Endodermal cell (in vitro differentiated cells): ENCODE results near the gene RTP4. TPM values are rescaled to one million over a fixed set of nuclear protein-coding genes. Genes with fewer than 3 reads are reported as not detected.

Experiments
- DNase-seq: peaks from one replicate; pipeline ENCODE4 v3.0.0-alpha.2; 2017
- H3K27ac ChIP-seq: 2 replicates; pipeline ENCODE4 v1.5.1; 2013; ENCODE audit warnings: mild to moderate bottlenecking, low read depth, low read length, moderate library complexity
- H3K27me3 ChIP-seq: 2 replicates; pipeline ENCODE4 v1.6.1; 2013; ENCODE audit warnings: mild to moderate bottlenecking, low read length, moderate library complexity; ENCODE audit not compliant: insufficient read depth, control insufficient read depth, poor library complexity, severe bottlenecking
- H3K36me3 ChIP-seq: 2 replicates; pipeline ENCODE4 v1.7.0; 2013; ENCODE audit warnings: mild to moderate bottlenecking, low read length, moderate library complexity; ENCODE audit not compliant: control insufficient read depth, insufficient read depth
- H3K4me1 ChIP-seq: one replicate; pipeline ENCODE4 v1.7.0; 2013; ENCODE audit warnings: low read length; ENCODE audit not compliant: control insufficient read depth, insufficient read depth
- H3K4me3 ChIP-seq: 2 replicates; pipeline ENCODE4 v1.5.1; 2013; ENCODE audit warnings: mild to moderate bottlenecking, low read length, moderate library complexity
- H3K9ac ChIP-seq: 2 replicates; pipeline ENCODE4 v1.6.1; 2013; ENCODE audit warnings: mild to moderate bottlenecking, low read length, moderate library complexity; ENCODE audit not compliant: poor library complexity, severe bottlenecking; ENCODE audit errors: extremely low read depth
- H3K9me3 ChIP-seq: 2 replicates; pipeline ENCODE4 v1.6.1; 2013; ENCODE audit warnings: mild to moderate bottlenecking, low read length, moderate library complexity; ENCODE audit not compliant: control insufficient read depth
- H3K27ac Mint-ChIP-seq: 2 replicates; pipeline ENCODE4 v1.8.0; 2020; ENCODE audit warnings: mixed read lengths
- H3K27me3 Mint-ChIP-seq: 2 replicates; pipeline ENCODE4 v1.8.0; 2021; ENCODE audit warnings: mild to moderate bottlenecking, mixed read lengths; ENCODE audit not compliant: insufficient read depth
- H3K36me3 Mint-ChIP-seq: 2 replicates; pipeline ENCODE4 v1.8.0; 2020; ENCODE audit warnings: low read depth, mixed read lengths
- H3K4me1 Mint-ChIP-seq: 2 replicates; pipeline ENCODE4 v1.8.0; 2020; ENCODE audit warnings: mixed read lengths
- H3K4me3 Mint-ChIP-seq: 2 replicates; pipeline ENCODE4 v1.8.0; 2020; ENCODE audit warnings: mild to moderate bottlenecking, moderate library complexity, mixed read lengths
- H3K9me3 Mint-ChIP-seq: 2 replicates; pipeline ENCODE4 v1.8.0; 2020; ENCODE audit warnings: mild to moderate bottlenecking, mixed read lengths
- WGBS, 2 experiments: methylation state at CpG; one replicate each; pipeline versions ENCODE4 v1.1.5 to v1.1.7; 2013; ENCODE audit warnings: missing lambda C conversion rate in 2 of 2, mixed read lengths in 1 of 2; ENCODE audit not compliant: insufficient coverage in 1 of 2, insufficient read length in 1 of 2; 5-methylcytosine and 5-hydroxymethylcytosine counted together
- total RNA-seq, 2 donors: library from RNA; stranded (reverse); fragmentation: NEBNext Ultra II Directional in 1 of 2; extraction: Animal tissue kit (Norgen Biotek cat#: 25700) in 1 of 2; gene quantifications; 2 replicates in 1 of 2; 3 replicates in 1 of 2; pipeline ENCODE4 v1.2.1, GENCODE V29; 2021
- TF ChIP-seq, protein P1 (sequence below): fragments of 200-600 bp; sonication (generic); conservative IDR thresholded peaks from 2 replicates; pipeline ENCODE4 v1.5.0; 2021; ENCODE audit warnings: antibody characterized with exemption, mild to moderate bottlenecking

Gene RTP4
- total RNA-seq, 2 donors from 2014 or later: not detected

DNA sequence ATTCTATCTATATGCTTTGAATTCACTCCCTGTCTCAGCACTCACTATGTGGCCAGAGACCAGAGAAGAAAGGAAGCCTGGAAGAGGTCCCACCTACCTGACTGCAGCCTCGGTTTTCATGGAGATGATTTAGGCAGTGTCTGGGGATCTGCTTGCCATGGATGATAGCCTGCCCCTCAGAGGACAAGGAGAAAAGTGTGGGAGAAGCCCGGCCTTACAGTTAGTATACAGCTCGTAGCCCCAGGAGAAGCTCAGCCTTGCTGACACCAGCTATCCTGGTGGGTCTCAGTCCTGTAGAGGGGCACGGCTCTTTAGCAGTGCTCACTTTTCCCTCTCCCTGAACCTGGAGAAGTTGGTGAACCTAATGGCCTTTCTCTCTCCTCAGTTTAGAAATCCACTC is 25.9 kb upstream of the RTP4 start:
- Mint-ChIP-seq H3K27ac (no peak overlapping the region), H3K4me3 (no peak overlapping the region), H3K27me3 (no peaks in the 10 kb centered on the region), H3K36me3 (no peaks in the 10 kb centered on the region), H3K9me3 (no peaks in the 10 kb centered on the region), H3K4me1 (peaks cover 3% of the 10 kb centered on the region)
- H3K27me3 ChIP-seq: no peaks in the 10 kb centered on the region
- TF ChIP-seq, protein P1, sequence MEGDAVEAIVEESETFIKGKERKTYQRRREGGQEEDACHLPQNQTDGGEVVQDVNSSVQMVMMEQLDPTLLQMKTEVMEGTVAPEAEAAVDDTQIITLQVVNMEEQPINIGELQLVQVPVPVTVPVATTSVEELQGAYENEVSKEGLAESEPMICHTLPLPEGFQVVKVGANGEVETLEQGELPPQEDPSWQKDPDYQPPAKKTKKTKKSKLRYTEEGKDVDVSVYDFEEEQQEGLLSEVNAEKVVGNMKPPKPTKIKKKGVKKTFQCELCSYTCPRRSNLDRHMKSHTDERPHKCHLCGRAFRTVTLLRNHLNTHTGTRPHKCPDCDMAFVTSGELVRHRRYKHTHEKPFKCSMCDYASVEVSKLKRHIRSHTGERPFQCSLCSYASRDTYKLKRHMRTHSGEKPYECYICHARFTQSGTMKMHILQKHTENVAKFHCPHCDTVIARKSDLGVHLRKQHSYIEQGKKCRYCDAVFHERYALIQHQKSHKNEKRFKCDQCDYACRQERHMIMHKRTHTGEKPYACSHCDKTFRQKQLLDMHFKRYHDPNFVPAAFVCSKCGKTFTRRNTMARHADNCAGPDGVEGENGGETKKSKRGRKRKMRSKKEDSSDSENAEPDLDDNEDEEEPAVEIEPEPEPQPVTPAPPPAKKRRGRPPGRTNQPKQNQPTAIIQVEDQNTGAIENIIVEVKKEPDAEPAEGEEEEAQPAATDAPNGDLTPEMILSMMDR: peak; percentile 35
- no peak overlapping the region for H3K4me3 ChIP-seq
- 82 to 89% methylated on average over 3 to 4 of the region's 4 CpGs for WGBS, 2 experiments
- no peaks in the 10 kb centered on the region for H3K36me3 ChIP-seq
- no peak overlapping the region for H3K27ac ChIP-seq
- no peaks in the 10 kb centered on the region for H3K9me3 ChIP-seq
- H3K4me1 ChIP-seq: no peaks in the 10 kb centered on the region
- DNase-seq: no peak
- no peak overlapping the region for H3K9ac ChIP-seq

DNA sequence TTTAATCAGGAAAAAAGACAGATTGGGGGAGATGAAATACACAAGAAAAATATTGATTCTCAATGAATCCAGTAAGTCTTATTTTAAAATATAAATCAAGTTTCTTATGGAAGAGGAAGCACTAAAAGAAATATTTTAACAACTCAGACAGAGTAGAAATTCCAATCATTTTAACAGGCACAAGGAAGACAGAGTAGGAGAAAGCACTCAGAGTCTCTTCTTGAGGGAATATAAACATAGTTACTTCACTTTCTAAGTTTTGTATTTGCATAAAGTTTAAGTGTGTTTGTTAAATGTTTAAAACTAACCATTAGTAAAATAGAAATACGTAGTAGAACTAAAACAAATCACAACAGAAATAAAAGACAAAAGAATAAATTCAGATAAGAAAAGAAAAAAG is 24.5 kb upstream of the RTP4 start:
- Mint-ChIP-seq H3K4me3 (no peak overlapping the region), H3K27ac (no peak overlapping the region)

DNA sequence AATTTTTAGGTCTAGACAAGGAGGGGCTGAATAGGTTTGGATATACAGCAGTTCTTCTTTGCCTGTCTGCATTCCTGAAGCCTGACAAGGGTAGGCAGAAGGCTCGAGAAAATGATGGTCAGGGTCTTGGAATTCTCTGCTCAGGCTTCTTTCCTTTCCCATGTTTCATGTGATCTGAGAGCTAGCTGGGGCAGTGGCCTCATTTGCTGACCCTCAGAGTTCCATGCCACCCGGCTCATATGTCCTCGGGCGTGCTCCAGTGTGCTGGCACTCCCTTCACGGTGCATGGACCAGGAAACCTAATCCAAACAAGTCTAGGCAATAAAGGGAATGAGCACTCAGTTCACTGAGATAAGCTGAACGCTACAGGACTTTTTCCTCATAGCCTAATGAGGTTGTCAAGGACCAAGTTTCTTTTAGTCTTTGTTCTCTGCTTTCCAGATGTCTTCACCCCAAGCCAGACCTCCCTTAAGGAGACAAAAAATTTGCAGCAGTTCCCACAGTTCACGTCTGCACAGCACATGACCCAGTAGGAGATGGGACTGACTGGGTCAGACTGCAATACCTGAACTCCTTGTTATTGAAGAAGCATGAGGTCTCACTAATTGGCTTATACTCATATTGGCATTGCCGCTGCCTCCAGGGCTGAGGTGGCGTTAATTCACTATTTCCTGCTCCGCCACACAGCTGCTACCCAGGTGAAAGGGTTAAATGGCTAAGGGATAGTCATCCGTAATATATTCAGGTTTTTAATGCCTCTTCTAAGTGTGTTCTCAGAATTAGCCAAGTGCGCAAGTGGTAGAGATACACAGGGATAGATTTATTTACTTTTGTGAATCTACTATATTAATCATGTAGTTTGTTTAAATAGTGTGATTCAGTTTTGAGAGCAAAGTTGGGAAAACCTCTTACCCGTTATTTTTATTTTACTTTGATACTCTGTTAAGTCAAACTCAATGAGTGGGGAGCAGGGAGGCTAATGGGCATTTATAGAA is 15.3 kb upstream of the RTP4 start:
- no peak for DNase-seq
- H3K9ac ChIP-seq: no peak overlapping the region
- H3K27me3 ChIP-seq: no peaks in the 10 kb centered on the region
- no peak overlapping the region for H3K4me3 ChIP-seq
- H3K36me3 ChIP-seq: no peaks in the 10 kb centered on the region
- no peak overlapping the region for H3K4me3 Mint-ChIP-seq
- no peak overlapping the region for H3K27ac Mint-ChIP-seq
- no peaks in the 10 kb centered on the region for H3K9me3 ChIP-seq
- no peaks in the 10 kb centered on the region for H3K9me3 Mint-ChIP-seq
- no peaks in the 10 kb centered on the region for H3K27me3 Mint-ChIP-seq
- 90 to 92% methylated on average over 12 to 13 of the region's 13 CpGs for WGBS, 2 experiments
- H3K27ac ChIP-seq: no peak overlapping the region
- no peaks in the 10 kb centered on the region for H3K4me1 ChIP-seq
- H3K36me3 Mint-ChIP-seq: peaks cover 2% of the 10 kb centered on the region
- TF ChIP-seq, protein P1: no peak
- H3K4me1 Mint-ChIP-seq: peaks cover 3% of the 10 kb centered on the region

More for the DNA sequence above, 24.5 kb upstream of the RTP4 start:
- Mint-ChIP-seq H3K36me3 (peaks cover 2% of the 10 kb centered on the region), H3K27me3 (no peaks in the 10 kb centered on the region), H3K4me1 (peaks cover 3% of the 10 kb centered on the region), H3K9me3 (no peaks in the 10 kb centered on the region)
- TF ChIP-seq, protein P1: no peak
- WGBS, 2 experiments: no CpG with 5 or more reads among the region's 1 CpG
- no peaks in the 10 kb centered on the region for H3K9me3 ChIP-seq
- no peak overlapping the region for H3K9ac ChIP-seq
- H3K27ac ChIP-seq: no peak overlapping the region
- H3K36me3 ChIP-seq: no peaks in the 10 kb centered on the region
- H3K4me1 ChIP-seq: no peaks in the 10 kb centered on the region
- H3K27me3 ChIP-seq: no peaks in the 10 kb centered on the region
- no peak overlapping the region for H3K4me3 ChIP-seq
- no peak for DNase-seq
